Lower leg skin (tissue), 3 donors: Measurements from ENCODE around the gene LNX1.

Experiments
- CTCF ChIP-seq, 3 donors: fragments of 450-650 bp; IDR thresholded peaks; one replicate each; pipeline ENCODE4 v1.5.1; 2016; ENCODE audit warnings: antibody characterized with exemption in 3 of 3, mild to moderate bottlenecking in 3 of 3, moderate library complexity in 2 of 3
- POLR2A ChIP-seq, 2 donors: fragments of 450-650 bp; IDR thresholded peaks; one replicate each; pipeline ENCODE4 v1.6.1; 2016 to 2017; ENCODE audit warnings: antibody characterized with exemption in 2 of 2, mild to moderate bottlenecking in 1 of 2, moderate library complexity in 1 of 2

- TF ChIP-seq CTCF (IDR thresholded peaks at IDR 0.05) (no peak), POLR2A (IDR thresholded peaks at IDR 0.05) (no peak)
Observed at GRCh38 chr4:53455766-53456165, 135.5 kb downstream of the LNX1 start.
